Measurements from ENCODE around the gene FIBCD1.
"Not testable (repeated sequence)": the region's sequence is repeated elsewhere in the genome, so short reads cannot be mapped to it uniquely, and the experiment has no call there.

FIBCD1 gene

DNA sequence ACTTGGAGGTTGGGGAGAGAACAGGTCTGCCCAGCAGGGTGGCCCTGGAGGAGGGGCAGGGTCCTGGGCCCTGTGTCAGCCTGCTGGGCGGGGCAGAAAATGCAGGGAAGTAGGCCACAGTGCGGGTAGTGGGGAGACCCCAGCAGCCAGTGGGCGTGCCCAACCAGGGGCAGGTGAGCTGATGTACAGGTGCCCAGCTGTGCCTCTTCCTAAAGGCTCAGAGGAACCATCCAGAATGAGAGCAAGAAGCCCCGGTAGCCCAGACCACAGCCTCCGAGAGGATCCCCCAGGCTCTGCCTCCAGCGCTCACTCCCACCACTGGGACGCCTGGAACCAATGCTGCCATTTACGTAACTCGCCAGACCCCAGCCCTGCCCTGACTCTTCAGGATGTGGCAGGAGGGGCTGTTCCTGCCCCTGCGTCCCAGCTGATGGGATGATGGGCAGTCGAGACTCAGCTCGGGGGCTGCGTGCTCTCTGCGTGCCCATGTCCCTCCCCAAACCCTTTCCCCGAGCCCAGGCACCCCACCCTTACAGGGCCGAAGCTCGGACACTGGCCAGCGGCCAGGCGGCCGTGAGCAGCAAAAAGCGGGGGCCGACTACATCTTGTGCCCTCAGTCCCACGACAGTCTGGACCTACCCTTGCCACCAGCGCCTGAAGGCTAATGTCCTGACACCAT, 24.5 kb downstream of the FIBCD1 start:
- H3K27me3 ChIP-seq (ENCODE audit: control insufficient read depth, insufficient read depth, low read length, poor library complexity, severe bottlenecking): no peaks in the 10 kb centered on the region
- H3K27ac ChIP-seq (ENCODE audit: insufficient read depth, low read depth, low read length, poor library complexity, severe bottlenecking): no peak overlapping the region
- H3K4me1 ChIP-seq (ENCODE audit: control insufficient read depth, insufficient read depth, low read length): peaks cover 24% of the 10 kb centered on the region
- 89% methylated on average over 24 of the region's 24 CpGs for WGBS, 2 experiments
- H3K36me3 ChIP-seq (ENCODE audit: control insufficient read depth, insufficient read depth, low read length): no peaks in the 10 kb centered on the region
- H3K9me3 ChIP-seq (ENCODE audit: control insufficient read depth, low read length): no peaks in the 10 kb centered on the region
- H3K4me3 ChIP-seq (ENCODE audit: insufficient read depth, low read depth, low read length): no peak overlapping the region

- Histone ChIP-seq H3K4me3 (ENCODE audit: insufficient read depth, low read depth, low read length) (no peak overlapping the region), H3K36me3 (ENCODE audit: control insufficient read depth, insufficient read depth, low read length) (no peaks in the 10 kb centered on the region), H3K27ac (ENCODE audit: insufficient read depth, low read depth, low read length, poor library complexity, severe bottlenecking) (no peak overlapping the region), H3K4me1 (ENCODE audit: control insufficient read depth, insufficient read depth, low read length) (peaks cover 22% of the 10 kb centered on the region), H3K27me3 (ENCODE audit: control insufficient read depth, insufficient read depth, low read length, poor library complexity, severe bottlenecking) (no peaks in the 10 kb centered on the region), H3K9me3 (ENCODE audit: control insufficient read depth, low read length) (no peaks in the 10 kb centered on the region)
- WGBS, 2 experiments: 54 to 55% methylated on average over 23 of the region's 23 CpGs
These were observed 25.2 kb downstream of the FIBCD1 start for GRCh38 chr9:130913599-130914416.

GRCh38 chr9:130912932-130913598, 26.0 kb downstream of the FIBCD1 start:
- Histone ChIP-seq H3K9me3 (ENCODE audit: control insufficient read depth, low read length) (no peaks in the 10 kb centered on the region), H3K4me3 (ENCODE audit: insufficient read depth, low read depth, low read length) (no peak overlapping the region), H3K27me3 (ENCODE audit: control insufficient read depth, insufficient read depth, low read length, poor library complexity, severe bottlenecking) (no peaks in the 10 kb centered on the region), H3K36me3 (ENCODE audit: control insufficient read depth, insufficient read depth, low read length) (no peaks in the 10 kb centered on the region), H3K27ac (ENCODE audit: insufficient read depth, low read depth, low read length, poor library complexity, severe bottlenecking) (peak overlapping the region; percentile 39), H3K4me1 (ENCODE audit: control insufficient read depth, insufficient read depth, low read length) (peaks cover 22% of the 10 kb centered on the region)
- 69 to 77% methylated on average over 38 of the region's 38 CpGs for WGBS, 2 experiments

DNA sequence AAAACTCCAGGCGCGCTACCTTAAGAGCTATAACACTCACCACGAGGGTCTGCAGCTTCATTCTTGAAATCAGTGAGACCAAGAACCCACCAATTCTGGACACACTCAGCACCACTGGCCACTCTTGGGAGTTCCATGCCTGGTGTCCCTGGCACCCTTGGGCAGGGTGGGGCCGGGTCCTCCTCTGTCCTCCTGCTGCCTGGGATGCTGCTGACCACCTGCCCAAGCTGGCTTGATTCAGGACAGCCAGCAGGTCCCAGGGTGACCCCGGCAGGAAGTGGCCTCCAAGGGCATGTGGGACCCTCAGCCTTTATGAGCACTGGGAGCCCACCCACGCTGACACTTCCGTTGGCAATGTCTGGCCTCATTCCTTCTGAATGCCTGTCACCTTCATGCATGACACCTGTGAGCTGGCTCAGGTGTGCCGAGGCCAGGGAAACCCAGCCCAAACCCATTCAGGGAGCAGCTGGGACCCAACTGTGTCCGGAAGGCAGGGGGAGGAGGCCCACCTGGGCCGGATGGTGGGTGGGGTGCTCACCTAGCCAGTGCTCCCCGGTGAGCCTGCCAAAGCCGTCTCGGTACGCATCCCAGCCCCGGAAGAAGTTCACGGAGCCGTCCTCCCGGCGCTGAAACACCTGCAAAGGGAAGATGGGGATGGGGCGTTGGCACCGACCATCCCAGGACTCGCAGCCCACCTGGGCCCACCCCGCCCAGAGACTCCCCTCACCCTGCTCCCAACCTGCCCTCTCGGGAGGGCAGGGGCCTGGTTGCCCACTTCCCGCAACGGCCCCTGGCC, 27.6 kb downstream of the FIBCD1 start:
- Histone ChIP-seq H3K27ac (ENCODE audit: insufficient read depth, low read depth, low read length, poor library complexity, severe bottlenecking) (no peak overlapping the region), H3K36me3 (ENCODE audit: control insufficient read depth, insufficient read depth, low read length) (no peaks in the 10 kb centered on the region), H3K4me3 (ENCODE audit: insufficient read depth, low read depth, low read length) (no peak overlapping the region), H3K9me3 (ENCODE audit: control insufficient read depth, low read length) (no peaks in the 10 kb centered on the region), H3K27me3 (ENCODE audit: control insufficient read depth, insufficient read depth, low read length, poor library complexity, severe bottlenecking) (no peaks in the 10 kb centered on the region), H3K4me1 (ENCODE audit: control insufficient read depth, insufficient read depth, low read length) (peaks cover 22% of the 10 kb centered on the region)
- 95% methylated on average over 26 of the region's 26 CpGs for WGBS, 2 experiments

GRCh38 chr9:130910670-130911069, 28.4 kb downstream of the FIBCD1 start:
- H3K4me3 ChIP-seq (ENCODE audit: insufficient read depth, low read depth, low read length); H3K27ac ChIP-seq (ENCODE audit: insufficient read depth, low read depth, low read length, poor library complexity, severe bottlenecking); H3K9me3 ChIP-seq (ENCODE audit: control insufficient read depth, low read length); H3K27me3 ChIP-seq (ENCODE audit: control insufficient read depth, insufficient read depth, low read length, poor library complexity, severe bottlenecking); H3K36me3 ChIP-seq (ENCODE audit: control insufficient read depth, insufficient read depth, low read length): not testable (repeated sequence)
- H3K4me1 ChIP-seq (ENCODE audit: control insufficient read depth, insufficient read depth, low read length): peaks cover 22% of the 10 kb centered on the region
- WGBS, 2 experiments: 67 to 74% methylated on average over 1 of the region's 1 CpG

- H3K4me1 ChIP-seq (ENCODE audit: control insufficient read depth, insufficient read depth, low read length): peaks cover 22% of the 10 kb centered on the region
- not testable (repeated sequence) for H3K36me3 ChIP-seq (ENCODE audit: control insufficient read depth, insufficient read depth, low read length); H3K4me3 ChIP-seq (ENCODE audit: insufficient read depth, low read depth, low read length); H3K9me3 ChIP-seq (ENCODE audit: control insufficient read depth, low read length); H3K27me3 ChIP-seq (ENCODE audit: control insufficient read depth, insufficient read depth, low read length, poor library complexity, severe bottlenecking); H3K27ac ChIP-seq (ENCODE audit: insufficient read depth, low read depth, low read length, poor library complexity, severe bottlenecking)
- WGBS, 2 experiments: 94 to 95% methylated on average over 27 of the region's 27 CpGs
These were observed 29.0 kb downstream of the FIBCD1 start for GRCh38 chr9:130910041-130910440.

DNA sequence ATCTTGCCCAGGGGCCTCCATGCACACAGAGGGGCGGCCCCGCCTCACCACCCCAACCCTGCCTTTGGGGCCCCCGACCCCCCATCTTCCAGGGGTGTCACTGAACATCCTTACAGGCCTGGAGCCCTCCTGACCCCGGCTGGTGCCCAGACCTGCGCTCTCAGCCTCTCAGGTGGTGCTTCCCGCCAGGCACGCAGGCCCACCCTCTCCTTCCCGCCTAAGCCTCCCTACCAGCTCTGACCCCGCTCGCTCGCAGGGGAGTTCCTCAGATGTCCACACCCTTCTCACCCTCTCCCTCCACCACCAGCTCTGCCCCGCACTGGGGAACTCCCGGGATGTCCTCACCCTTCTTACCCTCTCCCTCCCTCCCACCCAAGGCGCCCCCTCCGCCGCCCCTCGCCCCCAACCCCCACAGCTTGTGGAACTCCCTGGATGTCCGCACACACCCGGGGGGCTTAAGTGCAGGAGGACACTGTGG, 30.1 kb downstream of the FIBCD1 start:
- 75 to 78% methylated on average over 16 to 17 of the region's 19 CpGs for WGBS, 2 experiments
- Histone ChIP-seq H3K27me3 (ENCODE audit: control insufficient read depth, insufficient read depth, low read length, poor library complexity, severe bottlenecking) (no peaks in the 10 kb centered on the region), H3K4me3 (ENCODE audit: insufficient read depth, low read depth, low read length) (no peak overlapping the region), H3K4me1 (ENCODE audit: control insufficient read depth, insufficient read depth, low read length) (peaks cover 15% of the 10 kb centered on the region), H3K27ac (ENCODE audit: insufficient read depth, low read depth, low read length, poor library complexity, severe bottlenecking) (no peak overlapping the region), H3K36me3 (ENCODE audit: control insufficient read depth, insufficient read depth, low read length) (no peaks in the 10 kb centered on the region), H3K9me3 (ENCODE audit: control insufficient read depth, low read length) (no peaks in the 10 kb centered on the region)

DNA sequence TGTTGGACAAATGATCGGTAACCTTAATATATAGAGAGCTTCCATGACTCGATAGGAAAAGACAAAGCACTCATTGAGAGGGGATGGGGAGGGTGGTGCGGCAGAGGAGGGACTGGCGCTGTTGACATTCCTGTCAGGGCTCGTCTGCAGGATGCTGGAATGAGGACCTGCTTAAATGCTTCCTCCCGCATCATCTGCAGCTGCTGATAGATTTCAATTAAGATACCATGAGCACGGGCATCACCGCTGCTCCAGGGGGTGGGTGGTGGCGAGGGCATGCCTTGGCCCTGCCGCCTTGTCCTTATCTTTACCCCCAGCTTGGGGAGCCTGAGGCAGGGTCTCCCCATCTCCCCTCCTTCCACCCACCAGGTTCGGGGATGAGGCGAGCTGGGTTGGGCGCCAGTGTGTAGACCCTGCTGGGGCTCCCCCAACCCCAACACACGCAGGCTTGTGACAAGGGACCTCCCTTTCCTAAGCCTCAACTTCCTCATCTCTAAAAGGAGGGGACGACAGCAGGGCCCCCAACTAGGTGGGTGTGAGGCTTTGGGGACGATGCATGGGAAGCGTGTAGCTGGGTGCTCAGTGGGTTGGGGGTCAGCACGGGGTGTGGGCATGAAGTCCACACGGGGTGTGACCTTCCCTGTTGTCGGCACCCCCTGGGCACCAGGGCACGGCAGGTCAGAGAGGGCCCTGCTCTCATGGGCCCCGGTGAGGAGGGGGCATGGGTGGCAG, 30.7 kb downstream of the FIBCD1 start:
- Histone ChIP-seq H3K9me3 (ENCODE audit: control insufficient read depth, low read length) (no peaks in the 10 kb centered on the region), H3K4me3 (ENCODE audit: insufficient read depth, low read depth, low read length) (no peak overlapping the region), H3K27ac (ENCODE audit: insufficient read depth, low read depth, low read length, poor library complexity, severe bottlenecking) (no peak overlapping the region), H3K4me1 (ENCODE audit: control insufficient read depth, insufficient read depth, low read length) (peaks cover 9% of the 10 kb centered on the region), H3K27me3 (ENCODE audit: control insufficient read depth, insufficient read depth, low read length, poor library complexity, severe bottlenecking) (no peaks in the 10 kb centered on the region), H3K36me3 (ENCODE audit: control insufficient read depth, insufficient read depth, low read length) (no peaks in the 10 kb centered on the region)
- WGBS, 2 experiments: 80 to 81% methylated on average over 22 of the region's 22 CpGs

- H3K27me3 ChIP-seq (ENCODE audit: control insufficient read depth, insufficient read depth, low read length, poor library complexity, severe bottlenecking): no peaks in the 10 kb centered on the region
- H3K27ac ChIP-seq (ENCODE audit: insufficient read depth, low read depth, low read length, poor library complexity, severe bottlenecking): no peak overlapping the region
- H3K9me3 ChIP-seq (ENCODE audit: control insufficient read depth, low read length): no peaks in the 10 kb centered on the region
- H3K36me3 ChIP-seq (ENCODE audit: control insufficient read depth, insufficient read depth, low read length): no peaks in the 10 kb centered on the region
- no peaks in the 10 kb centered on the region for H3K4me1 ChIP-seq (ENCODE audit: control insufficient read depth, insufficient read depth, low read length)
- 84% methylated on average over 21 of the region's 21 CpGs for WGBS, 2 experiments
- H3K4me3 ChIP-seq (ENCODE audit: insufficient read depth, low read depth, low read length): no peak overlapping the region
These were observed 32.2 kb downstream of the FIBCD1 start for GRCh38 chr9:130906735-130907416.
